GM12801 (cell line): ENCODE data around the gene CD4.

Source experiments
- TF ChIP-seq, protein P1 (sequence below): IDR thresholded peaks from one replicate; pipeline ENCODE4 v1.5.1; 2011; ENCODE audit warnings: control low read depth; ENCODE audit not compliant: insufficient read length; ENCODE audit errors: extremely low read depth

CD4 gene

DNA sequence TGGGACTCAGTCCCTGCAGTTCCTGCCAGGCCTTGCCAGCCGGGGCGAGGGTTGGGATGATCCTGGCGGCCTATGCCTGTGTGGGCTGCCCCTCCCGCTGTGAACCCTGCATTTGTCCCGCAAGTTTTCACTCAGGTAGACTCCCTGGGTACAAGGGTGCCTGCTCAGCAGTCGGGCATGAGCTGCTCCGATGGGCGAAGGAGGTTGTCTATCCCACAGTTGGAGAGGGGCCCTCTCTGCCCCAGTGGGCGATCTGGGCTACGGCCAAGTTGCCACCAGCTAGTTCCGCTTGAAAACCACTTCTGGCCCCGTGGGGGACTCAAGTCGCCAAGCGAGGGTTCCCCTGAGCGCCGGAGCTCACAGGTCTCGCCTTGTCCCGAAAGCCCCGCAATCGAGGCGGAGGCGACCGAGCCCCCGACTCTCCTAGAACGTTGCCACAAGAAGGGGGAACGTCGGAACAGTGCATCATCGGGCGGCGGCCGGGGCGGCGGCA, 77.6 kb downstream of the CD4 start:
- TF ChIP-seq, protein P1, sequence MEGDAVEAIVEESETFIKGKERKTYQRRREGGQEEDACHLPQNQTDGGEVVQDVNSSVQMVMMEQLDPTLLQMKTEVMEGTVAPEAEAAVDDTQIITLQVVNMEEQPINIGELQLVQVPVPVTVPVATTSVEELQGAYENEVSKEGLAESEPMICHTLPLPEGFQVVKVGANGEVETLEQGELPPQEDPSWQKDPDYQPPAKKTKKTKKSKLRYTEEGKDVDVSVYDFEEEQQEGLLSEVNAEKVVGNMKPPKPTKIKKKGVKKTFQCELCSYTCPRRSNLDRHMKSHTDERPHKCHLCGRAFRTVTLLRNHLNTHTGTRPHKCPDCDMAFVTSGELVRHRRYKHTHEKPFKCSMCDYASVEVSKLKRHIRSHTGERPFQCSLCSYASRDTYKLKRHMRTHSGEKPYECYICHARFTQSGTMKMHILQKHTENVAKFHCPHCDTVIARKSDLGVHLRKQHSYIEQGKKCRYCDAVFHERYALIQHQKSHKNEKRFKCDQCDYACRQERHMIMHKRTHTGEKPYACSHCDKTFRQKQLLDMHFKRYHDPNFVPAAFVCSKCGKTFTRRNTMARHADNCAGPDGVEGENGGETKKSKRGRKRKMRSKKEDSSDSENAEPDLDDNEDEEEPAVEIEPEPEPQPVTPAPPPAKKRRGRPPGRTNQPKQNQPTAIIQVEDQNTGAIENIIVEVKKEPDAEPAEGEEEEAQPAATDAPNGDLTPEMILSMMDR: no peak

DNA sequence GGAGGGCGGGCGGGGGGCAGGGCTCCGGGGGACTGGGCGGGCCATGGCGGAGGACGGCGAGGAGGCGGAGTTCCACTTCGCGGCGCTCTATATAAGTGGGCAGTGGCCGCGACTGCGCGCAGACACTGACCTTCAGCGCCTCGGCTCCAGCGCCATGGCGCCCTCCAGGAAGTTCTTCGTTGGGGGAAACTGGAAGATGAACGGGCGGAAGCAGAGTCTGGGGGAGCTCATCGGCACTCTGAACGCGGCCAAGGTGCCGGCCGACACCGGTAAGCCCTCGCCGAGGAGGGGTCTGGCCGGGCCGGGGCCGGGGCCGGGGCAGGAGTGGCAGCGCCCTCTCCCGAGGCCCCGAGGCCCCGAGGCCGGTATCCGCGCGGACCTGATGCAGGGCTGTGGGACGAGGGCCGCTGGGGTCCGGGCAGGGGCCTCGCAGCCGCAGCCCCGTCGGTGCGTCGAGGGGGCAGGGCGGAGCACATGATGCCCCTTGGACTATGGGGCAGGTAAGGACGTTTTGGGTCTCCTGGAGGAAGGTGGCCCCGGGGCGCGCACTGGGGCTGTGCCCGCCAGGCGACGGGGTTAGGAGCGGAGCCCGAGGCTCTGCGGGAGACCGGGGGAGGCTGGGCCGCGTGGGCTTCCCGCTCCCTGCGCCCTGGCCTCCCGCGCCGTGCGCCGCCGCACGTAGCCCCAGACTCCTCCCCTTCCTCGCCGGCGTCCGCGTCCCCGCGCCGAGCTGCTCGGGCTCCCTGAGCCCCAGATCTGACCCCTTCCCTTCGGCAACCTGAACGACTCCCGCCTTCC, 78.3 kb downstream of the CD4 start, which contains the start of gene TPI1:
TSS of gene TPI1 (plus strand) at position 119 of the 798 bp plus-strand sequence. CDS start at position 155, 36 bp downstream.
- TF ChIP-seq, protein P1: no peak

DNA sequence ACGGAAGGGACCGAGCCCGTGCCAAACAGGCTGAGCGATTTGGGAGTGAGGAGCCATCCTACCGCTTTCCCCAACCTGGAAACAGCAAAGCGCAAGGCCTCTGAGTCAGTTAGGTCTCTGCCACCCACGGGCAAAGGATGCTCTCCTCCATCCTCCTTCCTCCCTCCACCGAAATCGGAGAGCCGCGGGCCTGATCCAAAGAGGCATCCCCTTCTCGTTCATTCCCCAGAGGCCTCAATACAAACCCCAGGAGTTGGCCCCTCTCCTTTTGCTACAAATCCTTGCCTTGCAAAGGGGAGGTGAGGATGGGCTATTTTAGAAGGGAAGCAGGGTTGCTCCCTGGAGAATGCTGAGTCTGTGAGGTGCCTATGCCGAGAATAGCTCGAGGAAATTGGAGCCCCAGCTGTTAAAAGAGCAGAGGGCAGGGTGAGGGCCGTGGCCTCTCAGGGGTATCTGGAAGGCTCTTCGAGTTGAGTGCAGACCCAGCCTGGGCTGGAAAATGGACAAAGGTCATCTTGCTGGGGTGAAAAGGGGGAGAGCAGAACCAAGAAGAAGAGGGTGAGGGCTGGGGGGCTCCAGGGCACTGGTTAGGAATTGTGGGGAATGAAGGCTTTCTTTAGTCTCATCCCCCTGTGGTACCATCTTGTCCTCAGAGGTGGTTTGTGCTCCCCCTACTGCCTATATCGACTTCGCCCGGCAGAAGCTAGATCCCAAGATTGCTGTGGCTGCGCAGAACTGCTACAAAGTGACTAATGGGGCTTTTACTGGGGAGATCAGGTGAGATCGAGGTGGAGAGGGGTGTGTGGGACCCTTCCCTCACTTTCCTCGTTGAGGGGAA, 79.1 kb downstream of the CD4 start:
- TF ChIP-seq, protein P1: no peak

DNA sequence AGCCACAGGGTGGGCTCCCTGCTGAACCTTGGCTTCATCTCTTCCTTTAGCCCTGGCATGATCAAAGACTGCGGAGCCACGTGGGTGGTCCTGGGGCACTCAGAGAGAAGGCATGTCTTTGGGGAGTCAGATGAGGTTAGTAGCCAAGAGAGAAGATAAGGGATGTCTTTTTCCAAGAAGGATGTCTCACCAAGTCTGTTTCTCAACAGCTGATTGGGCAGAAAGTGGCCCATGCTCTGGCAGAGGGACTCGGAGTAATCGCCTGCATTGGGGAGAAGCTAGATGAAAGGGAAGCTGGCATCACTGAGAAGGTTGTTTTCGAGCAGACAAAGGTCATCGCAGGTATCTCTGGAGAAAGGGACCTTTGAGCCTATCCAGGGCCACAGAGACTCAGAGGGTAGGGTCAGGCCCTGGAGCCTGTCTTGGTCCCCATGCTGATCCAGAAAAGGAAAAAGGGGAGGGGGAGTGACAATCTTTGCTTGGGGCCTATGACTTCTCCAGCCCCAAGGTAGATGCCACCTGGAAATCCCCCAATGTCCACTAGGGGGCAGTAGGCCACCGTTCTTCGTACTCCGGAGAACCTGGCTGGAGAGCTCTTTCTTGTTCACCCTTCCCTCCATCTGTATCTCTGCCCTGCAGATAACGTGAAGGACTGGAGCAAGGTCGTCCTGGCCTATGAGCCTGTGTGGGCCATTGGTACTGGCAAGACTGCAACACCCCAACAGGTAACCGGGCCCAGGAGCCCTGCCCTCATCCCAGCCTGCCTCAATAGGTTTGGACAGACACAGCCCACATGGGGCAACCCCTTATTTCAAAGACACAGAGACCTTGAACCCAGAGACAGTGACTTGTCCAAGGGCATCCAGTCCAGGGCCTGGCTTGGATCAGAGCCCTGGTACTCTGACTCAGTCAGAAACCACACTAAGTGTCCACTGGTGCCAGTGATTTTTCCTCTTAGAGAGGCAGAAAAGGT, 80.0 kb downstream of the CD4 start:
- TF ChIP-seq, protein P1: peak; percentile 63
